ENCODE measurements around the gene TDRD1.

DNA sequence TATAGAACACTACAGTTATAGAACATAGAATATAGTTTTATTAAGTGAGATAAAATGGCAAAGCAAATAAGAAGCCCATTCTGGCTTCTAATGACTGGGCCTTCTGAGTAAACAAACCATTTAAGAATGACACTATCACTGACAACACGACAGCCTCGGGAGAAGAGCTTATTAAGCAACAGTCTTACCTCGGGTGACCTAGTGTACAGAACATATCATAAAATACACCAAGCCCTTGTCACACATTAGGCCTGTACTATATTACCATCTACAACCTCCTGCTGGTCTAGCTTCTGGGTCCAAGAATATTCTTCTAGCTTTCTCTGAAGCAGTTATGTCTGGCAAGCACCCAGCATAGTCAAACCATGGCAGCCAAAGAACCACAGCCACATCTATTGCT, 37.1 kb upstream of the TDRD1 start:
- no peak for TF ChIP-seq POLR2AphosphoS5 (IDR thresholded peaks at IDR 0.05; ENCODE audit: low read depth, low read length)
- TF ChIP-seq TAF1 (IDR thresholded peaks at IDR 0.05; ENCODE audit: borderline replicate concordance, insufficient read depth, low read length), result no peak

All from PFSK-1 (cell line).